Measurements from ENCODE around the gene ANXA11. TPM values are rescaled to one million over a fixed set of nuclear protein-coding genes. Genes with fewer than 3 reads are reported as not detected.

ANXA11 gene
- total RNA-seq, 1 experiment from 2014 or later, result 434 TPM

GRCh38 chr10:80158126-80158525, 47.2 kb downstream of the ANXA11 start:
- intact Hi-C loops (cut with micrococcal nuclease), result loop anchor here (1.0 to 2.0 kb wide), 2 partner anchors 45 to 713 kb away; partner anchors contain the start of gene ZCCHC24

GRCh38 chr10:80157561-80157960, 47.8 kb downstream of the ANXA11 start:
- CTCF ChIA-PET, result no interaction called here

More at GRCh38 chr10:80158126-80158525, 47.2 kb downstream of the ANXA11 start:
- CTCF ChIA-PET, result interaction anchor here (0.6 to 0.9 kb wide), 3 partner anchors 14 to 1193 kb away, joined by 3 to 5 read pairs (median 3); no protein-coding TSS in a partner anchor
- peak overlapping the region; percentile 65 for H3K27ac ChIP-seq (ENCODE audit: low read length)
- ATAC-seq (no peak), DNase-seq (no peak)
- no peak overlapping the region for H3K4me3 ChIP-seq (ENCODE audit: low read length)
- H3K27me3 ChIP-seq (ENCODE audit: low read length), result no peaks in the 10 kb centered on the region
- H2AFZ ChIP-seq (ENCODE audit: low read length), result no peak overlapping the region
- peaks cover 17% of the 10 kb centered on the region for H3F3A ChIP-seq (ENCODE audit: low read length, unreplicated experiment)
- peak overlapping the region; percentile 32 for H3K4me2 ChIP-seq (ENCODE audit: low read length)
- TF ChIP-seq EZH2 (IDR thresholded peaks at IDR 0.05; ENCODE audit: low read length, unreplicated experiment), result no peak
- TF ChIP-seq CTCF (conservative IDR thresholded peaks at IDR 0.05; ENCODE audit: low read depth, low read length), result no peak
- TF ChIP-seq EZH2phosphoT487 (IDR thresholded peaks at IDR 0.05; ENCODE audit: borderline replicate concordance, low read length), result no peak
- H3K9me3 ChIP-seq (ENCODE audit: low read length), result no peaks in the 10 kb centered on the region
- peaks cover 59% of the 10 kb centered on the region for H3K4me1 ChIP-seq (ENCODE audit: insufficient read depth, low read length)
- POLR2A ChIA-PET (ENCODE audit: unreplicated experiment), result interaction anchor here (0.6 to 1.0 kb wide), 5 partner anchors 12 to 734 kb away, joined by 3 to 4 read pairs (median 3); partner anchors contain the start of gene ZCCHC24
- peaks cover 6% of the 10 kb centered on the region for H4K20me1 ChIP-seq (ENCODE audit: low read length)
- H3K9me2 ChIP-seq (replicated peaks; ENCODE audit: low read length), result no peaks in the 10 kb centered on the region
- H3K36me3 ChIP-seq (ENCODE audit: low read depth, low read length), result peaks cover 85% of the 10 kb centered on the region
- peaks cover 13% of the 10 kb centered on the region for H3K79me2 ChIP-seq (ENCODE audit: low read length)
- H3K9ac ChIP-seq (ENCODE audit: low read length), result peak overlapping the region; percentile 40
- BruUV-seq (replicated peaks), result no TSS peak

More at GRCh38 chr10:80157561-80157960, 47.8 kb downstream of the ANXA11 start:
- Histone ChIP-seq H3K36me3 (ENCODE audit: low read depth, low read length) (peaks cover 85% of the 10 kb centered on the region), H2AFZ (ENCODE audit: low read length) (no peak overlapping the region), H3K9me3 (ENCODE audit: low read length) (no peaks in the 10 kb centered on the region), H3K9ac (ENCODE audit: low read length) (no peak overlapping the region), H4K20me1 (ENCODE audit: low read length) (0 out of 2 replicates have a peak, but pooled peaks cover 4% of the 10 kb centered on the region), H3K4me3 (ENCODE audit: low read length) (no peak overlapping the region), H3K4me1 (ENCODE audit: insufficient read depth, low read length) (peaks cover 53% of the 10 kb centered on the region), H3K79me2 (ENCODE audit: low read length) (peaks cover 7% of the 10 kb centered on the region), H3F3A (ENCODE audit: low read length, unreplicated experiment) (peaks cover 17% of the 10 kb centered on the region), H3K27me3 (ENCODE audit: low read length) (no peaks in the 10 kb centered on the region), H3K27ac (ENCODE audit: low read length) (no peak overlapping the region; the same call in 1 of the 2 replicates), H3K9me2 (replicated peaks; ENCODE audit: low read length) (no peaks in the 10 kb centered on the region), H3K4me2 (ENCODE audit: low read length) (no peak overlapping the region)
- POLR2A ChIA-PET (ENCODE audit: unreplicated experiment), result interaction anchor here (0.7 kb wide), 1 partner anchor 46 kb away, joined by 3 read pairs; no protein-coding TSS in a partner anchor
- ATAC-seq (no peak), DNase-seq (no peak)
- no TSS peak for BruUV-seq (replicated peaks)
- intact Hi-C loops (cut with micrococcal nuclease), result no loop called here
- no peak for TF ChIP-seq EZH2 (IDR thresholded peaks at IDR 0.05; ENCODE audit: low read length, unreplicated experiment)
- TF ChIP-seq CTCF (conservative IDR thresholded peaks at IDR 0.05; ENCODE audit: low read depth, low read length), result no peak
- TF ChIP-seq EZH2phosphoT487 (IDR thresholded peaks at IDR 0.05; ENCODE audit: borderline replicate concordance, low read length), result no peak

Measured in PC-3 (cell line).